ENCODE measurements around the gene DICER1.

- TF ChIP-seq CTCF (IDR thresholded peaks at IDR 0.05 in 4 of 5, conservative IDR thresholded peaks at IDR 0.05 in 1 of 5), result no peak
- TF ChIP-seq POLR2A (IDR thresholded peaks at IDR 0.05), result no peak
These were observed 95.8 kb downstream of the DICER1 start for GRCh38 chr14:95061317-95062093.
